SK-N-MC (cell line): ENCODE data around the gene SNX17.
A peak's percentile ranks its signal among the peaks of the same experiment; 100 is the strongest.

Experiments
- DNase-seq: peaks from one replicate; pipeline ENCODE4 v3.0.0-alpha.2; 2011; ENCODE audit warnings: low read depth, low spot score
- H3K27ac ChIP-seq: fragments of 200-600 bp; sonication (generic); 2 replicates; pipeline ENCODE4 v1.5.1; 2016; ENCODE audit warnings: mixed run types
- H3K36me3 ChIP-seq: fragments of 200-600 bp; sonication (generic); 2 replicates; pipeline ENCODE4 v1.6.1; 2017; ENCODE audit warnings: antibody characterized with exemption, low read length, mixed read lengths; ENCODE audit not compliant: insufficient read depth
- H3K4me3 ChIP-seq: fragments of 200-600 bp; sonication (generic); 2 replicates; pipeline ENCODE4 v1.5.1; 2016
- H3K9ac ChIP-seq: fragments of 200-600 bp; sonication (generic); 2 replicates; pipeline ENCODE4 v1.8.0; 2017; ENCODE audit warnings: mixed run types, mixed read lengths; ENCODE audit not compliant: insufficient read length
- H3K9me3 ChIP-seq: fragments of 200-600 bp; sonication (generic); 2 replicates; pipeline ENCODE4 v1.6.1; 2017; ENCODE audit warnings: low read depth, mild to moderate bottlenecking, antibody characterized with exemption, low read length, moderate library complexity, mixed read lengths
- EZH2 ChIP-seq: fragments of 200-600 bp; sonication (generic); IDR thresholded peaks from one replicate; pipeline ENCODE4 v1.6.1; 2017; ENCODE audit warnings: antibody characterized with exemption
- FOXP2 ChIP-seq: optimal IDR thresholded peaks from 2 replicates; pipeline ENCODE3; 2011; ENCODE audit warnings: mild to moderate bottlenecking, moderate library complexity; ENCODE audit not compliant: insufficient read depth; ENCODE audit errors: extremely low read length, control extremely low read depth
- POLR2AphosphoS5 ChIP-seq: IDR thresholded peaks from 2 replicates; pipeline ENCODE4 v1.6.1; 2012; ENCODE audit warnings: mild to moderate bottlenecking, low read depth, low read length, borderline replicate concordance

SNX17 gene

GRCh38 chr2:27375513-27376099 lies 5.2 kb downstream of the SNX17 start:
- no peaks in the 10 kb centered on the region for H3K9me3 ChIP-seq
- no peak for TF ChIP-seq EZH2
- TF ChIP-seq POLR2AphosphoS5, result no peak
- TF ChIP-seq FOXP2, result no peak
- no peak overlapping the region for H3K4me3 ChIP-seq
- no peak overlapping the region for H3K9ac ChIP-seq
- DNase-seq, result no peak
- H3K36me3 ChIP-seq, result peaks cover 66% of the 10 kb centered on the region
- no peak overlapping the region for H3K27ac ChIP-seq

- TF ChIP-seq EZH2 (no peak), POLR2AphosphoS5 (no peak), FOXP2 (no peak)
Observed at GRCh38 chr2:27376151-27376865, 5.9 kb downstream of the SNX17 start.

GRCh38 chr2:27376866-27377617 lies 6.6 kb downstream of the SNX17 start:
- peaks cover 78% of the 10 kb centered on the region for H3K36me3 ChIP-seq
- no peak overlapping the region for H3K4me3 ChIP-seq
- TF ChIP-seq EZH2 (no peak), POLR2AphosphoS5 (peak; percentile 32; the same call in 1 of the 2 replicates)
- DNase-seq, result no peak
- H3K9me3 ChIP-seq, result no peaks in the 10 kb centered on the region
- no peak overlapping the region for H3K9ac ChIP-seq
- no peak overlapping the region for H3K27ac ChIP-seq

More at GRCh38 chr2:27376151-27376865, 5.9 kb downstream of the SNX17 start:
- no peaks in the 10 kb centered on the region for H3K9me3 ChIP-seq
- no peak overlapping the region for H3K4me3 ChIP-seq
- peaks cover 71% of the 10 kb centered on the region for H3K36me3 ChIP-seq
- H3K27ac ChIP-seq, result no peak overlapping the region
- no peak overlapping the region for H3K9ac ChIP-seq
- DNase-seq, result no peak

GRCh38 chr2:27377618-27378095 lies 7.2 kb downstream of the SNX17 start:
- Histone ChIP-seq H3K4me3 (no peak overlapping the region), H3K27ac (no peak overlapping the region), H3K9ac (no peak overlapping the region), H3K36me3 (peaks cover 77% of the 10 kb centered on the region), H3K9me3 (no peaks in the 10 kb centered on the region)
- DNase-seq, result no peak
- TF ChIP-seq EZH2 (no peak), FOXP2 (no peak), POLR2AphosphoS5 (no peak)

GRCh38 chr2:27378096-27378808 lies 7.8 kb downstream of the SNX17 start:
- peak overlapping the region; percentile 13; the same call in 1 of the 2 replicates for H3K27ac ChIP-seq
- peaks cover 74% of the 10 kb centered on the region for H3K36me3 ChIP-seq
- no peak overlapping the region for H3K9ac ChIP-seq
- TF ChIP-seq EZH2, result no peak
- TF ChIP-seq FOXP2, result no peak
- TF ChIP-seq POLR2AphosphoS5, result no peak; the same call in 1 of the 2 replicates
- no peak for DNase-seq
- no peak overlapping the region for H3K4me3 ChIP-seq
- no peaks in the 10 kb centered on the region for H3K9me3 ChIP-seq

- H3K27ac ChIP-seq, result peak overlapping the region; percentile 66
Observed at GRCh38 chr2:27378809-27379290, 8.4 kb downstream of the SNX17 start.

GRCh38 chr2:27379383-27379835 lies 9.0 kb downstream of the SNX17 start:
- peak overlapping the region; percentile 95 for H3K9ac ChIP-seq
- no peak for DNase-seq
- peak overlapping the region; percentile 94 for H3K4me3 ChIP-seq
- peak overlapping the region; percentile 66 for H3K27ac ChIP-seq
- H3K36me3 ChIP-seq, result peaks cover 74% of the 10 kb centered on the region
- TF ChIP-seq FOXP2 (no peak), EZH2 (no peak), POLR2AphosphoS5 (no peak)
- H3K9me3 ChIP-seq, result no peaks in the 10 kb centered on the region

More at GRCh38 chr2:27378809-27379290, 8.4 kb downstream of the SNX17 start:
- Histone ChIP-seq H3K36me3 (peaks cover 74% of the 10 kb centered on the region), H3K9me3 (no peaks in the 10 kb centered on the region), H3K4me3 (peak overlapping the region; percentile 94), H3K9ac (peak overlapping the region; percentile 95)
- no peak for DNase-seq
- no peak for TF ChIP-seq FOXP2
- no peak; the same call in 1 of the 2 replicates for TF ChIP-seq POLR2AphosphoS5
- no peak for TF ChIP-seq EZH2

GRCh38 chr2:27379836-27380625 lies 9.6 kb downstream of the SNX17 start:
- peak overlapping the region; percentile 66 for H3K27ac ChIP-seq
- H3K36me3 ChIP-seq, result peaks cover 74% of the 10 kb centered on the region
- peak overlapping the region; percentile 94 for H3K4me3 ChIP-seq
- DNase-seq, result no peak
- no peaks in the 10 kb centered on the region for H3K9me3 ChIP-seq
- no peak for TF ChIP-seq EZH2
- TF ChIP-seq POLR2AphosphoS5, result no peak; the same call in 1 of the 2 replicates
- TF ChIP-seq FOXP2, result no peak
- H3K9ac ChIP-seq, result peak overlapping the region; percentile 95
